DMS 273 treated with DMSO at 0.1 percent for 48 hours (cell line): Measurements from ENCODE around the gene MFAP4.
"Not testable (repeated sequence)": the region's sequence is repeated elsewhere in the genome, so short reads cannot be mapped to it uniquely, and the experiment has no call there.

ENCODE experiments used
- DNase-seq: peaks from one replicate; lab custom pipeline; 2025; lab: John Stamatoyannopoulos, UW

MFAP4 gene

DNA sequence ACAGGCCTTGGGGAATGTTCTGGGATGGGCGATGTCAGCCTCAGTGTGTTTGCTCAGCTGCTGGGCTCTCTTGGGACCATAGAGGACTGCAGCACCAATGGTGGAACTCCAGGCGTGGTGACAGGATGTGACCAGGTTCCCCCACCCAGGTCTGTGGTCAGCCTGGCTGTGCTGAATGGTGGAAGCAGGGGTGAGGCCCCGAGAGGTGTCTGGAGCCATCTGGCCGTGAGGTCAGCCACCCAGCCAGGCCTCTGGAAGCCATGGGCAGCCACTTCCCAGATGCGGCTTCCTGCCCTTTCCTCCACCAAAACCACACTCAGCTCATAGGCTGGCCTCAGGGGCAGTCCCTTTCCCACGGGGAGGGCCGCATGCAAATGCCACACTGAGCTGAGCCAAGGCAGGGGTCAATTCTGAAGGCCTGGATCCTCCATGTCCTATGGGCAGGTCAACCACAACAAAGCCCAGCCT lies 16.5 kb downstream of the MFAP4 start:
- no peak for DNase-seq

DNA sequence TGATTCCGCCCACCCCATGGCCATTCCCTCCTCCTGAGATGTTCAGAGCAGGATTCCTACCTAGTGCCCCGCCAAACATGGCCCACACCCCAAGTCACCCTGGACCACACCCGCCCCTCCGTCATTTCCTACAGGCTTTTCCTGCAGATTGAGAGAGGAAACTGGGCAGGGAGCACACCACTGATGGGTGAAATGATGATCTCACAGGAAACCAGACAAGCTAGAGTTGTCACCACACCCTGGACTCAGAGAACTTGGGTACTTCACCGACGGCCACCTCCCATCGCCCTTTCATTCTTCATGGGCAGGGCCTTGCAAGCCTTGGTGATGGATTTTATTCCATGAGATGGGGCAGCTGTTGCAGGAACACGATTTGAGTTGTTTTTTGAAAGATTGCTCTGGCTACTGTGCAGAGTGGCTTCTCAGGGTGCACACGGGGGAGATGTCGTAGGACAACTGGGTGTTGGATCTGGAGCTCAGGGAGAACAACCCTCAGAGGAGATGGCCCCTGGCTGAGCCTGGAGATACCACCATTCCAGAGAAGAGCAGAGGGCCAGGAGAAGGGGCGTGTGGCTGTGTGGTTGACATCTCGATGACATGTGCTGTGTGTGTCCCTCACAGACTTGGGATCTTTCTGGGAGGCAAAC lies 17.0 kb downstream of the MFAP4 start:
- no peak for DNase-seq

DNA sequence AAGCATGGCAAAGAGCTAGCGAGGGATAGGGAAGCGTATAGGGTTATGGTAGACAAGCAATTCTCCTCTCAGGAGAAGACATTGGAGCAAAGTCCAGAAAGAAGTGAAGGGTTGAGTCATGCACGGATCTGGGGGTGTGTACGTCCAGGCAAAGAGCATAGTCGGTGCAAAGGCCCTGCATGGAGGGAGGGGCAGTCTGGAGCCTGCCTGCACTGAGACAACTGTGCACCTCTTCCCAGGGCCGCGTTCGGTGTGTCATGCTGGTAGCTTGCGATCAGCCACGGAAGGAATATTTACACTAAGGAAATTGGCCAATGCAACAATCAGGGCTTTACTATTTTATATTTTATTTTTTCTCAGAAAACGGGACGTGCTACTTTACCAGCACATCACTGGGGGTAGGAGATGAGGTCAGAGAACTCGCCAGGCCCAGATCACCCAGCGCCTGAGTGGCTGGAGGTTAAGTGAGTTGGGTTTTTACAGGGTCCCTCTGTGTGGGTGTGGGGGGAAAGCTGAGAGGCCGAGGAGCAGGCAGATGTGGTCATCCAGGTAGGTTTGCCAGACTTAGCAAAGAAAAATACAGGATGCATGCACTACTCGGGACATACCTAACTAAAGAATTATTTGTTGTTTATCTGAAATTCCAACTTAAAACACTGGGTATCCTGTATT lies 17.7 kb downstream of the MFAP4 start:
- no peak for DNase-seq

DNA sequence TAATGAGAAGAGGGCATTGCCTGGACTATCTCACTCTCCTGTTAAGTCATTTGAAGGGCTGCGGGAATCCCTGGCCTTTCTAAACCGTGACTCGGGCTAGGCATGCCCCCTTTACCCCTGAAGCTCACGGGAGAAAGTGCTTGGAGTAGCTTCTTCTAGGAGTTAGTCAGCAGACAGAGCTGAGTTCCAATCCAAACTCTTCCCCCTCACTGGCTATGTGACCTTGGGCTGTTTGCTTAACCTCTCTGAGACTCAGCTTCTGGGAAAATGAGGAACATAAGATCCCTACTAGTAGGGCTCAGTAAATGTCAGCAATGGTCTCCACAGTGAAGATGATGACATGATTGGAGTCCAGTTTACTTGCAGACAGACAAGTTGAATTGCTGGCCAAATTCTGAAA lies 18.8 kb downstream of the MFAP4 start:
- no peak for DNase-seq

DNA sequence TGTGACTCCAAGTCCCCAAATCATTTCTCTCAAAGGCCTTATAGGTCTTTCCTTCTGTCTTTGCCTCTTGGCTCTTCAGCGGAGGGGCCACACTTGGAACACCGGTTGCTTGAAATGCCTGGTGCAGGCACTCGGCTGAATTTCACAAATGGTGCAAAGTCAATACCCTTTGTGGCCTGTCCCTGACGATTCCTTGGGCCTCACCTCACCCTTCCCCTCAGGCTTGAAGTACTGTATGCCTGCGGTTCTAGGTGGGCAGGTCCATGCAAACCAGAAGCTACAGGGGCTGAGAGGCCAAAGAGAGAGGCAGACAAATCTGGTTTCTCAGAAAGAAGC lies 20.4 kb downstream of the MFAP4 start:
- DNase-seq: no peak

DNA sequence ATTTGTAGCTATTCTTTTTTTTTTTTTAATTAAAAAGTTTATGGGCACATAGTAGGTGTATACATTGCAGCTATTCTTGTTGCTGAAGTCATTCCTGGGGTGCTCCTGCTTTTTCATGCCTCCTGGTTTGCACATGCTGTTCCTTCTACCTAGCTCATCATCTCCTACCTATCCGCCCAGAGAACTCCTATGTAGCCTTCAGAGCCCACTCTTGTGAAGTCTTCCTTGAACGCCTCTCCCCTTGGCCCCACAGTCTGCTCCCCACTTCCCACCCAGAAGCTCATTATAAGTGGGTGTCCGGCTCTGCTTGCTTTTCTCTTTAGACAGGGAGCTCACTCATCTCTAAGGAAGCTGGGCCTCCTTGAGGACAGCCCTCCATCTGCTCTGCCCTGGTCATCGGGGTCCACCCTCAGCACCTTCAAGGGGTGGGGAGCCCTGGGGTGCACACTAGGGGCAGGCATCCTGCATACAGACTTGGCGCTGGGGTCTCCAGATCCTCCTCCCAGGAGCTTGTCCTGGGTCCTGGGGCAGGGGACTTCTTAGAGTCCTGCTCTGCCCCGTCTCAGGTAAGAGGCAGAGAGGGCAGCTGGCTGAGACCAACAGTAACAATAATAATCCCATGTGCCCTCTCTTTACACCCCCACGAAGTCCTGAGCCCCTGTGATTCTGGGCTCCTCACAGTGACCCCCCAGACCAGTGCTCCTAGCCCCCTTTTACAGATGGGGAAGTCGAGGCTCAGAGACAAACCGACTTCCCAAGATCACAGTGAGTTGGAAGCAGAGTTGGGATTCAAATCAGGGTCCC lies 21.0 kb downstream of the MFAP4 start:
- no peak for DNase-seq

DNA sequence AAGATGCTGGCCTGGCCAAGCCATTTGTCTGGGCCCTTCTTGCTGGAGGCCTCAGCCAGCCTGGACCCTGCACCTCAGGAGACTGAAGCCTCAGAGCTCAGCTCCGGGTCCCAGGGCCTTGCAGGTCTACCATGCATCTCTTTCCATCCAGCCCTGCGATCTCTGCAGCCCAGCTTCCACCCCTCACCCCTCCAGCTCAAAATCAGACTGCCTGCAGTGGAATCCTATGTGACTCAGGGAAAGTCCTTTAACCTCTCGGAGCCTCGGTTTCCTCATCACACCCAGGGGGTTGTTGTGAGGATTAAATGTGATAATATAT lies 21.5 kb downstream of the MFAP4 start:
- no peak for DNase-seq

DNA sequence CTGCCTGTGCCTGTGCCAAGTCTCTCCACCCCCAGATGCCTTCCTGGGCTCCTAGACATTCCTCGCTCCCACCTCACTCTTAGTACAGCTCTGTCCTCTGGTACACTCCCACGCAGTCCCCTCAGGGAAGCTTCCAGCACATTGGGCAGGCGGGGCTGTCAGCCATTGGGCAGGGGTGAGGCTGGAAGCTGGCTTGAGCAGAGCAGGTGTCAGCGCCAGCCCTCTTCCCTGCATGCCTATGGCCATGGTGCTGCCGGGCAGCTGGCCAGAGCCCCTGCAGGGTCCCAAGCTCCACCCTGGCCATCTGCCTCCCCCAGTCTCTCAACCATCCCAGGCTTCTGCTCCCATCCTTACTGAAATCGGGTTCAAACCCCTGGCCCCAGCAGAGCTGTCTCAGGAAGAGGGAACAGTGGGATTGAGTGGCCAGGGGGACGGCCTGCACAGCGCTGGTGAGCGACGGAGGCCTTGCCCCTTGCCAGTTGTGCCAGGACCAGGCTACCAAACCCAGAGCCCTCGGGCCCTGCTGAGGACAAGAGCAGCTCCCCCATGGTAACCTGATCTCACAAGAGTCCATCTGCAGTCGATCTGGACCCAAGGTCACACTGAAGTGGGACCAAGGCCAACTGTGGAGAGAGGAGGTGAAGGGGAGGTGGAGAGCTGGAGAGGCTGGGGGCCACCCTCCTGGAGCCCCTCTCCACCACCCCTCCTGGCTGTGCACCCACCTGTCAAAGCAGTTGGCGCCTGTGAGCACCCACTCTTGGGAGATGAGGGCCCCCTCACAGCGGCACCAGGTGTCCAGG lies 22.1 kb downstream of the MFAP4 start:
- peak; percentile 75 for DNase-seq

DNA sequence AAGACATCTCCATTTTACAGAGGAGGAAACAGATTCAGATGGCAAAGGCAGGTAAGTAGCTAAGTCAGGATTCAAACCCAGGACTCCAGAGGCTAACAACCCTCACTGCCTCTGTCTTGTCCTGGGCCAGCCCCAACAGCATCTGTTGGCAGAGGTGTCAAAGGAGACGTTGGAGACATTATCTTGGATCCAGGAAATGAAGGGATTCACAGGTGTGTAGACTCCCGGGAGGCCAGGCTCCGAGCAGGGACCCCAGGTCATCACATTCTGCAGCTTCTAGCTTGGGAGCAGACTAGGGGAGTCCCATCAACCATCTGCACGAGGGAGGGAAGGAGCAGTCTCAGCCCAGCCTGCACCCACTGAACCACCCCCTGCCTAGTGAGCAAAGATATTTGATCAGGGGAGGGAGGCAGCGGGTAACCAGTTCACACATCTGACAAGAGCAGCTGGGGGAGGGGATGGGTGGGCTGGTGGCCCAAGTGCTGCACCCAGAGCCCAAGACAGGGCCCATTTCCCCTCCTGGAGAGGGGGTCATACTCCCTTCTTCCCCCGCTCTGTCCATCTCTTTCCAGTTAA lies 23.4 kb downstream of the MFAP4 start:
- no peak for DNase-seq

DNA sequence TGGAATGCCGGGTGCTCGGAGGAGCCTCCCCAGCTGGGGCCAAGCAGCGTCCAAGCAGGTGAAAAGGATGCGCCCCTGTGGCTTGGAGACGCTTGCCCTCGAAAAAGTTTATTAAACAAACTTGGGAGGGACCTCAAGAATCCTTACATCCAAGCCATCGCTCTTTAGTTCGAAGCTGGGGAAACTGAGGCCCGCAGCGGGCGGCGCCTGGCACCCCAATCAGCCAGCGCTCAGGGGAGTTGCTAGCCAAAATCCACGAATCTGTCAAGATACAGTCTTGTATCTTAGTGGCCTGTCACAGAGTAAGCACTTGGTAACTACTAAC lies 23.9 kb downstream of the MFAP4 start:
- DNase-seq: no peak

DNA sequence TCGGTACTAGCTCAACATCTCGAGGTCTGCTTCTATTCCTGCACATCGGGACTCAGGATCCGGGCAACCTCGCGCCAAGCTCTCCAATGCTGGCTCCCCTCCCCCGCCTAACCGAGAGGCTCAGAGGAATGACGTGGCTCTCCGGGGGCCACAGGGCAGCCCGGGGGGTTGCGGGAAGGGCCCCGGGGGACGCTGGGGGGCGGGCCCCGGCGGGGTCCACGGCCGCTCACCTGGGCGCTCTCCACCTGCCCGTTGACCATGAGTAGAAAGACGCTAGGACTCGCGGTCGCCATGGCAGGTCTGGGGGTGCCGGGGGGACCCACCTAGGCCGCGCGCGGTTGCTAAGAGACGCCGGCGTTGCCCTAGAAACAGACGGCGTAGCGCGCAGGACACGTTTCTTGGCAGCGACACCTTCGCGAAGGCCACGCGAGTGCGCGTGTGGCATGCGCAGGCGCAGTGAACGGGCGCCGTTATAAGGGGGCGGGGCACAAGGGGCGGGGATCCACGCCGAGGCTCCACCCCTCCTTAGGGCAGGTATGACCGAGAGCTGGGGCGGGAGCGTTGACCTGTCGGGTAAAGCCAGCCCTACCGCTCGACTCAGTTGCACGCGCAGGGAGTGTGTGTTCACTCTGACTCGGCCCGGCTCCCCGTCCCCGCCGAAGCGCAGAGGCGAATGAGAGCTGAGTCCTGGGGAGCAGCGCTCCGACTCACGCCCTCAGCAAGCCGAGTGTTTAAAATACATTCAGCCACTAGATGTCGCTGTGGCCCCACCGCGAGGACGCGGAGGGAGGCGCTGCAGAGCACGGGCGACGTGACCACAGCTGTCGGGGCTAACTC lies 24.5 kb downstream of the MFAP4 start, which contains the start of gene B9D1:
TSS of gene B9D1 (minus strand) at position 447 of the 837 bp plus-strand sequence. CDS start at position 293, 154 bp downstream.
- peak; percentile 77 for DNase-seq

DNA sequence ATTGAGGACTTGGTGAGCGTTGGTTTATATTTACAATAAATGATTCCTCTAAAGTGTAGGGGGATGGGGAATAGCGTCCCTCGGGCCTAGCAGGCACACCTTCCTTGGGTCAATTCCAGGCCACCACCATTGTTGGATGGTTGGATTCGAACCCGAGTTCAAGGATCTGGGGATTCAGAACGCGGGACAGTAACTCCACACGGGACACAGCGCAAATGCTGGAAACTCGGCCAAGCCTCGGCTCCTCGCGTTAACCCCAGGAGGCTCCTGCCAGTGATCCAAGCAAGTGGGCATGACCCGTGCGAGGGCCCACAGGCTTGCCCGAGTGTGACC lies 25.1 kb downstream of the MFAP4 start:
- DNase-seq: no peak

DNA sequence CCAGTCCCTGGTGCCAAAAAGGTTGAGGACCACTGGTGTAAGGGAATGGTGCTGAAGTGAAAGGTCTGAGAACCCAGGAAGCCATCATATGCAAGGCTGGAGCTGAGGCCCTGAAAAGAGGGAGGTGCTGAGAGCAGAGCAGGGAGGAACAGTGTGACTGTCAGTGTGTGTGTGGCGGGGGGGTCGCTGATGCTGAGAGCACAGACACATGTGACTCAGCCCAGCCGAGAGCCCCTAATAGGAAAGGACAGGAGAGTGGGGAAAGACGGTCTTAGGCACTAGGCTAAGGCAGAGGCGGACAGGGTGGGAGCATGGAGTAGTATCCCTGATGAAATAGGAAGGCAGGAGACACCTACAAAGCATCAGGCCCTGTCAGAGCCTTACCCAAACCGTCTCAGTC lies 25.7 kb downstream of the MFAP4 start:
- DNase-seq: no peak

DNA sequence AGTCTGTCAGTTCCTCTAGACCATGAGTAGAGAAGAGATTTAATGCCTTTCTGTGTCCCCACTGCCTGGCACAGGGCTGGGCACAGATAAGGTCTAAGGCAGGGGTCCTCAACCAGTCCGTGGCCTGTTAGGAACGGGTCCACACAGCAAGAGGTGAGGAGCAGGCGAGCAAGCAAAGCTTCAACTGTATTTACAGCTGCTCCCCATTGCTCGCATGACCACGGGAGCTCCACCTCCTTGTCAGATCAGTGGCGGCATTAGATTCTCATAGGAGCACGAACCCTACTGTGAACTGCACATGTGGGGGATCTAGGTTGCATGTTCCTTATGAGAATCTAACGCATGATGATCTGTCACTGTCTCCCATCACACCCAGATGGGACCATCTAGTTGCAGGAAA lies 26.2 kb downstream of the MFAP4 start:
- DNase-seq: no peak

DNA sequence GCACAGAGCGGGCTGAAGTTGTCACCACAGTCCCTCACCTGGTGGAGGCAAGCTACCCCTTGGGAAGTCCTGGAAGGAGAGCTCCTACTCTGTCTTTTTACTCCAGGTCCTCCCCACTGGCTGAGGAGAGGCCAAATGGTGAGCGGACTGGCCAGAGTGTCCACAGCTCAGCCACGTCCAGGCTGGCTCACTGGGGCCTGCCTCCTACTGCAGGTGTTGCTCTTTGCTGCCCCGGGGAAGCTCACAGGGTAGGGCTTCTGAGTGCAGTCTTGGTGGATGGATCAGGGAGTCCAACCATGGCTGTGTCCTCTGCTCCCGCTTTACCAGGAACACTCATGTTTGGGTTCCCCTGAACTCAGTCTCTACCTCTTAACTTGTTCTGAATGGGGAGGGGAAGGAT lies 27.1 kb downstream of the MFAP4 start:
- no peak for DNase-seq

DNA sequence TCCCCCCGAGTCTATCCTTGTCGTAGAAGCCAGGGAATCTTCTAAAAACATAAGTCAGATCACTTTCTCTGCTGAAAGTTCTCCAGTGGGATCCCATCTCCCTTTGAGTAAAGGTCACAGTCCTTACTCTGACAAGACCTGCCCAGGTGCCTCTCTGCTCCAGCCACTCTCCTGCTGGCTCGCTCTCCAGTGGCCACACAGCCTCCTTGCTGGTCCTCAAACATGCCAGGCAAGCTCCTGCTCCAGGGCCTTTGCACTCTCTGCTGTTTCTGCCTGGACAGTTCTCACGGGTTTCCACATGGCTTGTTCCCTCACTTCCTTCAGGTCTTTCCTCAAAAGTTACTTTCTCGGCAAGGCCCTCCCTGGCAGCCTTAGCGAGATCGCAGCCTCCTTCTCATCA lies 27.8 kb downstream of the MFAP4 start:
- DNase-seq: no peak

DNA sequence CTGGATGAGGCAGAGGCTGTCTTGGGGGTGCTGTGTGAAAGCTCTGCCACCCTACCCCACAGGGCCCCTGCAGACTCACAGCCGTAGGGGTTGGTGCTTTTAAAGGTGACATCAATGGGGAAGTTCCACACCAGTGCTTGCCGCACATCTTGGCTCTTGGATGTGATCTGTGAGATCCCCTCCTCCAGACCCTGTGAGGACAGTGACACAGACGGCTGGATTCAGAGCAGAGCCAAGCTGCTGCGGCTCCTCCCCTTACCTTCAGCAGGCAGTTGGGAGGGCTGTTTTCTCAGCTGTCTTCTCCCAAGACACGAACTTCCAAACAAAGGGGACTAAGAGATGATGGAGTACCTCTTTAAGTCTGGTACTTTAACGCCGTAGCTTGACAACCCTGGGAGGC lies 29.2 kb downstream of the MFAP4 start:
- DNase-seq: no peak

DNA sequence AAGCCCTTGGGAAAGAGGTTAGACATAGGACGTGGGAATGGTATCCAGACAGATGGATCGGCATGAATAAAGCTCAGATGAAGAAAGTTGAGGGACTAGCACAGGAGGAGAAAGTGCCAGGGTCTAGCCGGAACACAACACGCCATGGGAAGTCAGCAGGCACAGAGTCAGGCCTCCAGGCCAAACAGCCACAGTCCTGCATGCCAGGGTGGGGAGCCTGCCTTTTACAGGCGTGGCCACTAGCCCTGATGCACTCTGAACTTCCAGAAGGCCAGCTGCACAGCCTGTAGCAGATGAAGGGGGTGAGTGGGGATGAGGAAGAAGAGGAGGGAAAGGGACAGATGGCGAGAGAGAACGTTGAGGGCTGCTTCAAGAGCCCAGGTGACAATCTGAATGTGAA lies 29.6 kb downstream of the MFAP4 start:
- DNase-seq: no peak

DNA sequence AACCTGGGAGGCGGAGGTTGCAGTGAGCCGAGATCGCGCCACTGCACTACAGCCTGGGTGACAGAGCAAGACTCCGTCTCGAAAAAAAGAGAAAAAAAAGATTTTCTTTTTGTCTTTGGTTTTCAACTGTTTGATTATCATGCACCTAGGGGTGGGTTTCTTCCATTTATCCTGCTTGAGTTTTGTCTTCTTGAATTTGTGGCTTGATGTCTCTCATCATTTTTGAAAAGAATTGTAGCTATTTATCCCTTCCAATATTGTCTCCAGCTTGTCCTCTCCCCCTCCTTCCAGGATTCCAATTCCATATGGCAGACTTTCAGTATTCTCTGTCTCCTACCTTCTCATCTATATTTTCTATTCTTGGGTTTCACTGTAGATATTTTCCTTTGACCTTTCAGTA lies 32.2 kb downstream of the MFAP4 start:
- DNase-seq: no peak

DNA sequence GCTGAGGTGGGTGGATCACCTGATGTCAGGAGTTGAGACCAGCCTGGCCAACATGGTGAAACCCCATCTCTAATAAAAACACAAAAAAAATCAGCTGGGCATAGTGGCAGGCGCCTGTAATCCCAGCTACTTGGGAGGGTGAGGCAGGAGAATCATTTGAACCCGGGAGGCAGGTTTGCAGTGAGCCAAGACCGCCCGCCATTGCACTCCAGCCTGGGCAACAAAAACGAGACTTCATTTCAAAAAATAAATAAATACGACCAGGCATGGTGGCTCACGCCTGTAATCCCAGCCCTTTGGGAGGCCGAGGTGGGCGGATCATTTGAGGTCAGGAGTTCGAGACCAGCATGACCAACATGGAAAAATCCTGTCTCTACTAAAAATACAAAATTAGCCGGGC lies 33.6 kb downstream of the MFAP4 start:
- DNase-seq: not testable (repeated sequence)

DNA sequence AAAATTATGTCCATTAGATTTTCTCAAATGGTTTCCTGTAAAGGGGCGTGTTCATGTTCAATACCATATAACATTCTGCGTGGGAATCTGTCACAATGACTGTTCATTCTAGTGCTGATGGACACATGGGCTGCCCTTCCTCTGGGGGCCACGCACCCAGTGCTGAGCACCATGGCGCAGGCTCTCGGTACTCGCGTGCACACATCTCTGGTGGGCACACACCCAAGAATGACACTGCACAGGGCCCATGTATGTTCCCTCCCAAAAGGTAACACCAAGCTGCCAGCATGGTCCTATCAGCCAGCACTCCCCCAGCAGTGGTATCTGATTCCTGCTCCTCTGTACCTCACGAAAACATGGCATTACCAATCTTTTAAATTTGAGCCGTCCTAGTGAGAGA lies 38.2 kb downstream of the MFAP4 start:
- no peak for DNase-seq
